Loucy (cell line): ENCODE data around the gene PRUNE2.

Experiments used
- CTCF ChIP-seq: fragments of 200-600 bp; sonication (generic); conservative IDR thresholded peaks from 2 replicates; pipeline ENCODE4 v1.5.1; 2014; ENCODE audit warnings: mild to moderate bottlenecking, antibody characterized with exemption, low read length
- EZH2phosphoT487 ChIP-seq: fragments of 200-600 bp; IDR thresholded peaks from 2 replicates; pipeline ENCODE4 v1.6.1; 2018; ENCODE audit warnings: antibody characterized with exemption, mild to moderate bottlenecking, moderate library complexity, borderline replicate concordance

- TF ChIP-seq CTCF = no peak
- TF ChIP-seq EZH2phosphoT487 = no peak
These were observed 7.1 kb downstream of the PRUNE2 start for GRCh38 chr9:76898786-76899185.
